Neural cell (in vitro differentiated cells): ENCODE results near the gene CDC42BPB.

Experiments
- CTCF ChIP-seq: fragments of 450-650 bp; IDR thresholded peaks from 2 replicates; pipeline ENCODE4 v1.5.1; 2014; ENCODE audit warnings: antibody characterized with exemption, mild to moderate bottlenecking, moderate library complexity; ENCODE audit not compliant: poor library complexity, severe bottlenecking
- EP300 ChIP-seq: fragments of 450-650 bp; conservative IDR thresholded peaks from 2 replicates; pipeline ENCODE4 v1.6.1; 2014; ENCODE audit warnings: antibody characterized with exemption, mild to moderate bottlenecking, moderate library complexity; ENCODE audit not compliant: poor library complexity, severe bottlenecking
- EZH2 ChIP-seq: fragments of 200-600, 300-800 bp; shearing (Covaris generic), sonication (generic); IDR thresholded peaks from 2 replicates; pipeline ENCODE4 v1.6.1; 2014; ENCODE audit warnings: antibody characterized with exemption, low read length, borderline replicate concordance, mild to moderate bottlenecking; ENCODE audit not compliant: insufficient read depth, poor library complexity, severe bottlenecking
- POLR2AphosphoS5 ChIP-seq: IDR thresholded peaks from 2 replicates; pipeline ENCODE4 v1.6.1; 2012

- TF ChIP-seq EP300 (no peak), EZH2 (no peak), CTCF (no peak), POLR2AphosphoS5 (no peak)
These were observed 55.5 kb downstream of the CDC42BPB start for GRCh38 chr14:103001651-103002396.
